ENCODE results near the gene SLC30A10. TPM values are rescaled to one million over a fixed set of nuclear protein-coding genes. Genes with fewer than 3 reads are reported as not detected.

The SLC30A10 gene
- not detected in 2 replicates for total RNA-seq

GRCh38 chr1:219927956-219928790 is at the start of gene SLC30A10:
Gene SLC30A10, minus strand, starts transcription at chr1:219928557. Its CDS starts 117 bp downstream, at chr1:219928440.

Small RNAs within 50 kb of the gene (small RNA-seq; reads per million reads assigned to genes)
- gene RF00012, result not detected

Other genes with a start within 250 kb of the SLC30A10 start
- 184 and 196 TPM in 2 replicates for gene EPRS1, start 117.9 kb upstream of the SLC30A10 start, total RNA-seq
- 22.2 and 23.1 TPM in 2 replicates for gene BPNT1, start 161.2 kb upstream of the SLC30A10 start, total RNA-seq
- gene IARS2, start 165.6 kb upstream of the SLC30A10 start, total RNA-seq, result 91.1 and 91.6 TPM in 2 replicates

Data from articular chondrocyte of knee joint (primary cell).